HG02759 (cell line): ENCODE results near the gene LAMC2.

Experiments
- ATAC-seq: cut with Tn5 transposase; IDR thresholded peaks from one replicate; pipeline ENCODE4 v1.9.1; 2021; ENCODE audit warnings: mild to moderate bottlenecking, moderate library complexity; ENCODE audit not compliant: unreplicated experiment

The LAMC2 gene

GRCh38 chr1:183283286-183283685 is 97.2 kb downstream of the LAMC2 start:
- ATAC-seq = no peak

GRCh38 chr1:183284086-183284485 is 98.0 kb downstream of the LAMC2 start:
- no peak for ATAC-seq

GRCh38 chr1:183285256-183285655 is 99.2 kb downstream of the LAMC2 start:
- no peak for ATAC-seq

- no peak for ATAC-seq
Observed at GRCh38 chr1:183285746-183286145, 99.7 kb downstream of the LAMC2 start.

GRCh38 chr1:183287191-183287675 is 101.2 kb downstream of the LAMC2 start:
- no peak for ATAC-seq

GRCh38 chr1:183288583-183288982 is 102.5 kb downstream of the LAMC2 start:
- no peak for ATAC-seq

GRCh38 chr1:183289051-183289496 is 103.0 kb downstream of the LAMC2 start:
- no peak for ATAC-seq

GRCh38 chr1:183290628-183291027 is 104.6 kb downstream of the LAMC2 start:
- no peak for ATAC-seq

GRCh38 chr1:183291216-183291762 is 105.2 kb downstream of the LAMC2 start:
- ATAC-seq = no peak

GRCh38 chr1:183291802-183292514 is 105.9 kb downstream of the LAMC2 start:
- no peak for ATAC-seq

- ATAC-seq = no peak
Observed at GRCh38 chr1:183293241-183293640, 107.2 kb downstream of the LAMC2 start.

- no peak for ATAC-seq
Observed at GRCh38 chr1:183293876-183294275, 107.8 kb downstream of the LAMC2 start.
